GM12872 (cell line): ENCODE results near the gene ZBED4.

Experiments used
- TF ChIP-seq, protein P1 (sequence below): IDR thresholded peaks from 3 replicates; pipeline ENCODE4 v1.5.1; 2011; ENCODE audit warnings: low read depth, mild to moderate bottlenecking, low read length, moderate library complexity; ENCODE audit not compliant: insufficient read depth

Gene ZBED4

DNA sequence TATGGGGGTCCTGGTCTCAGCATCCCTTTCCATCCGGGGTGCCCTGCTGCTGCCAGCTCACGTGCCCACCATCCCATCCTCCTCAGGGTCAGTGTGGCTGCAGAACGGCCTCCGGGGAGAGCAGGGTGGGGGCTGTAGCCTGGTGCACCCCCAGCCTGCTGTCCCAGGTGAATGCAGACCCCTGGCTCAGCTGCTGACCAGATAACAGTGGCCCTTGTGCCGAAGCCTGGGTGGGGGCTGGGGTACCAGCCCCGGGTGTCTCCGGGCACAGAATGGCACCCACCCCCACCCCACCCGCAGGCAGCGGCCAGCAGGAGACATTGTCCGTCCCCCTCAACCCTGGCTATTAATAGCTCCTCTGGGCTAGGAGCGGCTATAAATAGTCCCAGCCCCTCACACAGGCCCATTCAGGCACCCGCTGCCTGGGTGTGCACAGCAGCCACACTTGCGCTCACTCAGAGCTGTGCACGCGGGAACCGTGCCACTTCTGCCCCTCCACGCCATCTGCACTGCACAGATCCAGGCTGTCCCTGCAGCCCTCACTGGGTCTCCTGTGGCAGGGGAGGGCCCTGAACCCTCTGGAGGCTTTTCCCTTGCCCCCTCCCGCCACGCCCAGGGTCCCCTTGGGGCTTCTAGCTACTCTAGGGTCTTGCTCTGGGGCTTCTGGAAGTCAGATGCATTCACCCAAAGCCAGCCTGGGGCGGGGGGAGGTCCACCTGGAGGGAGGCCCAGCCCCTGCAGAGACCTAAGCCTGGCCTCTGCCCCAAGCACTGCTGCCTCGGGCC, 83.5 kb downstream of the ZBED4 start:
- TF ChIP-seq, protein P1, sequence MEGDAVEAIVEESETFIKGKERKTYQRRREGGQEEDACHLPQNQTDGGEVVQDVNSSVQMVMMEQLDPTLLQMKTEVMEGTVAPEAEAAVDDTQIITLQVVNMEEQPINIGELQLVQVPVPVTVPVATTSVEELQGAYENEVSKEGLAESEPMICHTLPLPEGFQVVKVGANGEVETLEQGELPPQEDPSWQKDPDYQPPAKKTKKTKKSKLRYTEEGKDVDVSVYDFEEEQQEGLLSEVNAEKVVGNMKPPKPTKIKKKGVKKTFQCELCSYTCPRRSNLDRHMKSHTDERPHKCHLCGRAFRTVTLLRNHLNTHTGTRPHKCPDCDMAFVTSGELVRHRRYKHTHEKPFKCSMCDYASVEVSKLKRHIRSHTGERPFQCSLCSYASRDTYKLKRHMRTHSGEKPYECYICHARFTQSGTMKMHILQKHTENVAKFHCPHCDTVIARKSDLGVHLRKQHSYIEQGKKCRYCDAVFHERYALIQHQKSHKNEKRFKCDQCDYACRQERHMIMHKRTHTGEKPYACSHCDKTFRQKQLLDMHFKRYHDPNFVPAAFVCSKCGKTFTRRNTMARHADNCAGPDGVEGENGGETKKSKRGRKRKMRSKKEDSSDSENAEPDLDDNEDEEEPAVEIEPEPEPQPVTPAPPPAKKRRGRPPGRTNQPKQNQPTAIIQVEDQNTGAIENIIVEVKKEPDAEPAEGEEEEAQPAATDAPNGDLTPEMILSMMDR = no peak

DNA sequence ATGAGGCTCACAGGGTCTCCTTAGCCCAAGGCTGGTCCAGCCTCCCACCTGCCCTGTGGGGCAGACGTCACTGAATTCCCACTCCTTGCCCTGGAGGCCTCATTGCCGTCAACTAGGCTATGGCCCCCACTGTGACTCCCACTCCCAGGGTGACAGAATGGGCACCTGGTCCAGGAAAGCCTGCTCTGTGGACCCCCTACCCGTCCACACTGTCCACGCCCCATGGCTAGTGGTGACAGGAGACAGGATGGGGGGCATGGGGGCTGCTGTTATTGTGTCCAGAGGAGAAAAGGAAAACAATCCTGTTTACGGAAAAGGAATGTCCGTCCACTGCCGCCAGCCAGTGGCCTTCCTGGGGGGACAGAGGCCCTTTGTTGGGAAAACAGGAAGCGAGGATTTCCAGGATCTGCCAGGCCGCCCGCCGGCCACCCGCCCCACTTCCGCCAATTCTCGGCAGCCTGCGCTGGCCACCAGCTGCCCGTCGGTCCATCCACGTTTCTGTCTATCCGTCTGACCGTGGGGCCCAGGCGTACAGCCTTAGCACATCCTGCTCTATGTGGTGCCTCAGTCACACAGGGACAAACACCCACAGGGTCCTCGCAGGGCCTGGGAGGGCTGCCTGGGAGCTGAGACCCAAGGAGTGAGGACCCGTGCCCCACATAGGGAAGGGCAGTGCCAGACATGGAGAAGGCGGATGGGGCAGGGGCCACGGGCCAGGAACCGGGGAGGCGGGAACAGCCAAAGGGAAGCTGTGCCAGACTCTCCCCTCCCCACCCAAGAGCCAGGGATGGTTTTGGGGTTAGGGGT, 84.3 kb downstream of the ZBED4 start:
- TF ChIP-seq, protein P1 = no peak

DNA sequence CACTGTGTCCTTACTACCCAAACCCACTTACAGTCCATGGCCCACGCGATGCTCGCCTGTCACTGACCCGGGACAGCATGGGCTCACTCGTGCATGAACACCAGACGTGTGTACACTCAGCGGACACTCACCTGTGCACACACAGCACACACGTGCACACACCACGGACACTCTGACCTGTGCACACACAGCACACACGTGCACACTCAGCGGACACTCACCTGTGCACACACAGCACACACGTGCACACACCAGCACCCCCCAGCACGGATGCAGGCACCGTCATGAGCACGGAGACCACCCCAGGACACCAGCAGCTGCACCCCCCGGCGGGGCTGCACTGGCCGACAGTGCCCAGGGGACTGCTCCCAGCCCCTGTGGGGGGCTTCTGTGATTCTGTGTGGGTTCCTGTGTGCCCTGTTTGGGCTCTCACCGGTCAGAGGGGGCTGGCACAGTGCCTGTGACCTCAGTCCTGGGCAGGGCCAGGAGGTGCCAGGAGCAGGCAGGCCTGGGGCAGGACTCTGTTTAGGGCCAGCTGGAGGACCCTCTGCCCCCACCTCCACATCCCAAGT, 85.0 kb downstream of the ZBED4 start:
- TF ChIP-seq, protein P1 = no peak
